ENCODE data around the gene CLEC16A. TPM values are rescaled to one million over a fixed set of nuclear protein-coding genes. Genes with fewer than 3 reads are reported as not detected.

CLEC16A gene
- total RNA-seq, 1 donor from 2014 or later = 57.6 TPM

- ChIA-PET POLR2A (no interaction called here), CTCF (no interaction called here)
- intact Hi-C loops (cut with micrococcal nuclease) = loop anchor here (5.0 to 10.0 kb wide), 3 partner anchors 54 to 576 kb away; no protein-coding TSS in a partner anchor
- Mint-ChIP-seq H3K9me3 (no peaks in the 10 kb centered on the region), H3K36me3 (ENCODE audit: low read depth) (peaks cover 20% of the 10 kb centered on the region), H3K27me3 (no peaks in the 10 kb centered on the region), H3K4me3 (no peak overlapping the region), H3K4me1 (peaks cover 38% of the 10 kb centered on the region), H3K27ac (no peak overlapping the region)
- no peak for ATAC-seq (ENCODE audit: low read depth)
- TF ChIP-seq, protein P1, sequence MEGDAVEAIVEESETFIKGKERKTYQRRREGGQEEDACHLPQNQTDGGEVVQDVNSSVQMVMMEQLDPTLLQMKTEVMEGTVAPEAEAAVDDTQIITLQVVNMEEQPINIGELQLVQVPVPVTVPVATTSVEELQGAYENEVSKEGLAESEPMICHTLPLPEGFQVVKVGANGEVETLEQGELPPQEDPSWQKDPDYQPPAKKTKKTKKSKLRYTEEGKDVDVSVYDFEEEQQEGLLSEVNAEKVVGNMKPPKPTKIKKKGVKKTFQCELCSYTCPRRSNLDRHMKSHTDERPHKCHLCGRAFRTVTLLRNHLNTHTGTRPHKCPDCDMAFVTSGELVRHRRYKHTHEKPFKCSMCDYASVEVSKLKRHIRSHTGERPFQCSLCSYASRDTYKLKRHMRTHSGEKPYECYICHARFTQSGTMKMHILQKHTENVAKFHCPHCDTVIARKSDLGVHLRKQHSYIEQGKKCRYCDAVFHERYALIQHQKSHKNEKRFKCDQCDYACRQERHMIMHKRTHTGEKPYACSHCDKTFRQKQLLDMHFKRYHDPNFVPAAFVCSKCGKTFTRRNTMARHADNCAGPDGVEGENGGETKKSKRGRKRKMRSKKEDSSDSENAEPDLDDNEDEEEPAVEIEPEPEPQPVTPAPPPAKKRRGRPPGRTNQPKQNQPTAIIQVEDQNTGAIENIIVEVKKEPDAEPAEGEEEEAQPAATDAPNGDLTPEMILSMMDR (IDR thresholded peaks at IDR 0.05) = no peak
- DNase-seq = no peak
Observed at GRCh38 chr16:11108466-11108805, 164.1 kb downstream of the CLEC16A start.

DNA sequence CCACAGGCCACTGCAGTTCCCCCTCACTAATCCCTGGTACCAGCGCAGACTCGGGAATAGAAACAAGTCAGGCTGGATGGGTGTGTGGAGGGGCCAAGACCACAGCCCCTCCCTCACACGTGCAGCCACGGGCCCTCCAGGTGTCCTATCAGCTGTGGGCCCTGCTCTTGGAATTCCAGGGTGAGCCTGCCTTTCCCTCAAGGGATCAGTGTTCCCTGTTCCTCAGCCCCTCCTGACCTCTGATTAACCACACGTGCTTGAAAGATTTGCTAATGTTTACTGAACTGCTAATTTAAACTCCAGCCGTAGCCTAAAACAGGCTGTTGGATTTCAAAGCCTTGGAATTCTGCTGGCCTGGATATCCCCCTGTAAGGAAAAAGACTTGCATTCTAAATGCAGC lies 165.2 kb downstream of the CLEC16A start:
- Mint-ChIP-seq H3K4me1 (peaks cover 27% of the 10 kb centered on the region), H3K36me3 (ENCODE audit: low read depth) (peaks cover 15% of the 10 kb centered on the region), H3K9me3 (no peaks in the 10 kb centered on the region), H3K27ac (no peak overlapping the region), H3K27me3 (no peaks in the 10 kb centered on the region), H3K4me3 (no peak overlapping the region)
- no peak for DNase-seq
- TF ChIP-seq, protein P1 (IDR thresholded peaks at IDR 0.05) = no peak
- intact Hi-C loops (cut with micrococcal nuclease) = loop anchor here (5.0 to 10.0 kb wide), 3 partner anchors 55 to 575 kb away; no protein-coding TSS in a partner anchor
- ATAC-seq (ENCODE audit: low read depth) = no peak
- POLR2A ChIA-PET = interaction anchor here (0.9 to 1.2 kb wide), 2 partner anchors 118 to 146 kb away, joined by 3 to 5 read pairs; partner anchors contain the start of gene SOCS1
- CTCF ChIA-PET = no interaction called here

DNA sequence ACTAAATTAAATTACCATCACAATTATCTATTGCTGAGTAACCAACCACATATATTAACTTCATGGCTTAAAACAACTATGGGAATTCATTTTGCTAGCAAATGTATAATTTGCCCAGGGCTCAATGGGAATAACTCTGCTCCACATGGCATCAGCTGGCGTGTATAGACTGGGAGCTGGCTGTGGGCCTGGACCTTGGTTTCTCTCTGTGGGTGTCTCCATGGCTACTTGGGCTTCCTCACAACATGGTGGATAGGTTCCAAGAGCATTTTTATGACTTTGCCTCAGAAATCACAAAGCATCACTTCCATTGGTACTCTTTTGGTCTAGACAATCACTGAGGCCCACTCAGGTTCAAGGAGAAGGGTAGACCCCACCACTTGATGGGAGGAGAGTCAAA lies 166.8 kb downstream of the CLEC16A start:
- peaks cover 18% of the 10 kb centered on the region for H3K36me3 Mint-ChIP-seq (ENCODE audit: low read depth)
- ChIA-PET CTCF (interaction anchor here (1.2 kb wide), 1 partner anchor 140 kb away, joined by 3 read pairs; no protein-coding TSS in a partner anchor), POLR2A (interaction anchor here (0.5 to 1.3 kb wide), 2 partner anchors 16 to 33 kb away, joined by 3 to 7 read pairs; no protein-coding TSS in a partner anchor)
- ATAC-seq (ENCODE audit: low read depth) (no peak), DNase-seq (no peak)
- H3K4me3 Mint-ChIP-seq = no peak overlapping the region
- intact Hi-C loops (cut with micrococcal nuclease) = no loop called here
- H3K27me3 Mint-ChIP-seq = no peaks in the 10 kb centered on the region
- peaks cover 11% of the 10 kb centered on the region for H3K4me1 Mint-ChIP-seq
- H3K27ac Mint-ChIP-seq = no peak overlapping the region
- no peaks in the 10 kb centered on the region for H3K9me3 Mint-ChIP-seq
- TF ChIP-seq, protein P1 (IDR thresholded peaks at IDR 0.05) = no peak

- intact Hi-C loops (cut with micrococcal nuclease) = no loop called here
- H3K36me3 Mint-ChIP-seq (ENCODE audit: low read depth) = peaks cover 25% of the 10 kb centered on the region
- DNase-seq = no peak
- H3K4me1 Mint-ChIP-seq = peaks cover 2% of the 10 kb centered on the region
- no peak overlapping the region for H3K27ac Mint-ChIP-seq
- CTCF ChIA-PET = interaction anchor here (1.2 kb wide), 1 partner anchor 141 kb away, joined by 3 read pairs; no protein-coding TSS in a partner anchor
- no peaks in the 10 kb centered on the region for H3K27me3 Mint-ChIP-seq
- H3K4me3 Mint-ChIP-seq = no peak overlapping the region
- TF ChIP-seq, protein P1 (IDR thresholded peaks at IDR 0.05) = no peak
- POLR2A ChIA-PET = interaction anchor here (0.7 to 1.1 kb wide), 2 partner anchors 9 to 58 kb away, joined by 3 to 5 read pairs; no protein-coding TSS in a partner anchor
- ATAC-seq (ENCODE audit: low read depth) = no peak
- no peaks in the 10 kb centered on the region for H3K9me3 Mint-ChIP-seq
Observed at GRCh38 chr16:11111856-11112634, 167.7 kb downstream of the CLEC16A start.

- peaks cover 4% of the 10 kb centered on the region for H3K4me1 Mint-ChIP-seq
- TF ChIP-seq, protein P1 (IDR thresholded peaks at IDR 0.05) = no peak
- H3K27ac Mint-ChIP-seq = no peak overlapping the region
- POLR2A ChIA-PET = interaction anchor here (0.7 to 1.1 kb wide), 2 partner anchors 9 to 57 kb away, joined by 3 to 5 read pairs; no protein-coding TSS in a partner anchor
- H3K9me3 Mint-ChIP-seq = no peaks in the 10 kb centered on the region
- no peaks in the 10 kb centered on the region for H3K27me3 Mint-ChIP-seq
- CTCF ChIA-PET = no interaction called here
- DNase-seq (no peak), ATAC-seq (ENCODE audit: low read depth) (no peak)
- H3K36me3 Mint-ChIP-seq (ENCODE audit: low read depth) = peaks cover 28% of the 10 kb centered on the region
- intact Hi-C loops (cut with micrococcal nuclease) = no loop called here
- H3K4me3 Mint-ChIP-seq = no peak overlapping the region
Observed at GRCh38 chr16:11112723-11113348, 168.5 kb downstream of the CLEC16A start.
